GM19193 (cell line): Measurements from ENCODE around the gene SDHB.

Source experiments
- POLR2A ChIP-seq: IDR thresholded peaks from 4 replicates; pipeline ENCODE4 v1.6.1; 2011; ENCODE audit not compliant: insufficient read depth, insufficient read length; ENCODE audit errors: extremely low read depth

SDHB gene

DNA sequence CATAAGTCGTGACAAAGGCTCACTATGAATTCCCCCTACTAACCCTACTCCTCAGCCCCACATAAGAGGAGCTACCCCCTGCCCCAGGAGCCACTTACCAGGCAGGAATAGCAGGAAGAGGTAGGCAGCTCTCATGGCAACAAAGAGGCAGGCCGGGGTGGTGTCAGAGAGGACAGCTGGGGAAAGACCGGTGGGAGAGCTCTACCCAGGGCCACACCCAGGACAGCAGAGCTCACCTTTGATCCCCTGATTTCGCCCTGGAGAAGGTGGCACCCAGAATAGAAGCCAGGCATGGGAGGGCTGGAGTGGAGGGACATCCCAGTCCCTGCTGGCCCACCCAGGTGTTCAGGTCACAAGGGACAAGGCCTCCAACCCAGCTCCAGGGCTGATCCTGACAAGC is 75.7 kb downstream of the SDHB start:
- no peak for TF ChIP-seq POLR2A

DNA sequence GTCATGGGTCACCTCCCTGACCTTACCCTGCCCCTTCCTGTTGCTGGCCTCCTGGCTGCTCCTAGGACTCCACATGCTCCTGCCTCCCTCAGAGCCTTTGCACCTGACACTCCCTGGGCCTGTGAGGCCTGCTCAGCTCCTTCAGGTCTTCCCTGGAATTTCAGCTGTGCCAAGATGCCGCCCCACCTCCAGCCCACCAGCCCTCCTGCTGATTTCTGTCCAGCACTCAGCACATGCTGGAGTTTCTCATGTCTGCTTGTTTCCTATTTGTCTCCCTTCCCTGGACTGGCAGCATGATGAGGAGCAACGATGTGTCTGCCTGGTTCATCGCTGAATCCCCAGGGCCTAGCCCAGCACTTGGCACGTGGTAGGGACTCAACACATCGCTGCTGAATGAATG is 76.5 kb downstream of the SDHB start:
- TF ChIP-seq POLR2A: no peak

DNA sequence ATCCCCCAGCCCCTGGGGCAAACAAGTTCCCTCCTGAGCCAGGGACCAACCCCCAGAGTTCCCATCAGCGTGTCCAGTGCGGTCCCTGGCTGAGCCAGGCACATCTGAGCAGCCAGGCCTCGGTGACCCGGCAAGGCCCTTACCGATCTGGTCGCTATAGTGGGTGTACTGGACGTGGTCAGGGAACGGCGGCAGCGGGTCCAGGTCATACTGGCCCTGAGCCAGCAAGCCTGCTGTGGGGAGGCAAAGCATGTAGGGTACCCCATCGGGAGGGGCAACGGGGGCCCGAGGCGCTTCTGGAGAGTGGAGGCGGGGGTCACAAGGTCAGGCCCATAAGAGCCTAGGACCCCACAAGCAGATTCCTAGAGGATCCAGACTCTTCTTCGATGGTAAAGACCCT is 76.9 kb downstream of the SDHB start:
- TF ChIP-seq POLR2A: no peak

DNA sequence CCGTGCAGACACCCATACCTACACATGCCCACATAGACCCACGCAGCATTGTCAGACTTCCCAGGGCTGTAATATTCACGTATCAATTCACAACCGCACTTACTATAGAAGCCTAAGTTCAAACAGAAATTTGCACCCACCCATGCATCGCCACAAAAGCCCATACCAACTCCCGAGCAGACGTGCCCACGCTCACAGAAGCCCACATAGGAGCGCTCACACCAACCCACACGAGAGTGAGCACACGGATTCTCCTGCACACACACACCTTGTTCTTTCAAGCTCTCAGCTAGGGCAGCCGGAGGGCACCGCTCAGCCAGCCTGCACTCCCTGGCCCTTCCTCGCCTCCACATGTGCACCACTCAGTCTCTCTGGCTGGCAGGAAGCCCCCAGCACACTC is 78.0 kb downstream of the SDHB start:
- TF ChIP-seq POLR2A: no peak

DNA sequence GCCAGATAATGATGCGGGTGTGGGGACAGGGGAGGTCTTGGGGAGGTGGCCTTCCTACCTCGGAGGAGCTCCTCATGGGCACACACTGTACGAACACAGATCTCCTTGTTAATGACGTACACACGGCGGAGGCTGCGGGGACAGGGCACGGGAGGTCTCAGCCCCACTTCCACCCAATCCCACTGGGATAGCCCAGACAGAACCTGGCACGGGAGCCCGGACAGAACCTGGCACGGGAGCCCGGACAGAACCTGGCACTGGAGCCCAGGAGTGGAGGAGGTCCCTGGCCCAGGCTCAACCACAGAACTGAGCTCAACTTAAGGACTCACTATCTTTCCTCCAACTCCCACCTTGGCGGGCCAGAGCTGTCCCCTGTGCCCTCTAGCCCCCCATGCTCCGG is 78.6 kb downstream of the SDHB start:
- no peak for TF ChIP-seq POLR2A

DNA sequence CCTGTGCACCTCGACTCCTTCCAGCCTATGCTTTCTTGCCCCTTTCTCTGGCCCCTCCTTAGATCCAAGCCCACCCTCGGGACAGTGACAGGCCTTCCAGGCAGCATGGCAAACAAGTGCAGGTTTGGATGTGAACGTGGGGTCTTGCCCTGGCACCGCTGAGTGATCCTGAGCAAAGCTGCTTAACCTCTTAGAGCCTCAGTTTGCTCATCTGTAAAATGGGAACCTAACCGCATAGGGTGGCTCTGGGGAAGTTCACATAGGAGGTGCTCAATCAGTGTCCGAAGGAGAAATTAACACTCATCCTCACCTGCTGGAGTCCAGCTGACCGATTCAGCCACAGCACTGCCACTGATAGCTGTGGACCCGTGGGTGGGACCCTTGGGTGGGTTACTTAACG is 80.6 kb downstream of the SDHB start:
- TF ChIP-seq POLR2A: no peak

DNA sequence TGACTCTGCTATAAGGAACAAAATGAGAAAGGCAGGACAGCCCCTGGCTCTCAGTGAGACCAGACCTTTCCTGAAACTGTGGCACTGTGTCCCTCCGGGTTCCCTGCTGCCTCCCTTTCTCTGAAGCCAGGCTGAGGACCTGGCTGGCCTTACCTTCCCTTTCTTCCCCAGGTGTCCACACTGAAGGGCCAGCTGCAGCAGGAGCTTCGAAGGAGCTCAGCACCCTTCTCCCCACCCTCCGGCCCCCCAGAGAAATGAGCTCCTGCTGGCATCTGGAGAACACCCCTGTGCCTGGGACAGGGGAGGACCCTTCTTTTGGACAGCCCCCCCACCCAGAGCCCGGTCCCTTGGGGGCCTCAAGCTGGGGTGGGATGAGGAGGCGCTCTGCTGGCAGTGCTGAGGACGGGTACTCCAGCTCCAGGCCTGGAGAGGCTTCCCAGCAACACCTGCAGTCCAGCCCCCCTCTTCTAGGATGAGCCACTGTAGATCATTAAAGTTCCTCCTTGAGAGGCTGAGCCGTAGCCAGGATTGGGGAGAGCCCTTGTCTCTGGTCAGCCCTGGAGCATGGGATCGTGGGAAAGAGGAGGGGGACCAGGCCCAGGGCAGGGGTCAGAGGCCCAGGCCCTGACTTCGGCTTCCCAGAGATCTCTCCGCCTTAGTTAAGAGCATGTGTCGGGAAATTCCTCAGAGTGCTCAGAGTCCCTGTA is 81.5 kb downstream of the SDHB start:
- TF ChIP-seq POLR2A: no peak

DNA sequence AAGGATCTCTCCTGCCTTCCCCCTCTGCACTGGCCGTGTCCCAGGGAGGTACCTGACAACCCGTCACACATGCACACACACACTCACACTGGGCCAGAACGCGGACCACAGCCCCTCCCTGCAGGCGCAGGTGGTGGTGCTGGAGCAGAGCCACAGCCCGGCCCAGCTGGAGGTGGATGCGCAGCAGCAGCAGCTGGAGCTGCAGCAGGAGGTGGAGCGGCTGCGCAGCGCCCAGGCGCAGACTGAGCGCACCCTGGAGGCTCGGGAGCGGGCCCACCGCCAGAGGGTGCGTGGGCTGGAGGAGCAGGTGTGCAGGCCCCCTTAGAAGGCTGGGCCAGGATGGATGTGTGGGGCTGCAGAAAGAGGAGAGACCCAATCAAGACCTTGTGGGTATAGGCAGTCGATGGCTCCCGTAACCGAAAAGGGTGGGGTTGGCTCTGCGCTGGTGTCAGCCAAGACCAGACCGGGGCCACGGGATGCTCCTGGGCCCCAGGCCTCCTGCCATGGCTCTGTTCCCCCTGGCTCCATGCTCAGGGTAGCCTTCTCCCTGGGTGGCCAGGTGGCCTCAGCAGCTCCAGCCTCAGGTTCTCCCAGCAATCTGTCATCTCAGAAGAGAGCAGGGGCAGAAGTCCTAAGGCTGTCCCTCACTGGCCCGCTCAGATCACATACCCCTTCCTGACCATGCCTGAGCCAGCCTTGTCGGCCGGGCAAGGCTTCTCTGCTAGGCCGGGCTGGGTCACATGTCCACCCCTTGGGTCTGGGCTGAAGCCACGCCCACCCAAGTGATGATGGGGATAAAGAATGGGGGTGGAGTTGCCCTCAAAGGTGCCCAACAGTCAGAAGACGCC is 82.3 kb downstream of the SDHB start:
- TF ChIP-seq POLR2A: no peak

DNA sequence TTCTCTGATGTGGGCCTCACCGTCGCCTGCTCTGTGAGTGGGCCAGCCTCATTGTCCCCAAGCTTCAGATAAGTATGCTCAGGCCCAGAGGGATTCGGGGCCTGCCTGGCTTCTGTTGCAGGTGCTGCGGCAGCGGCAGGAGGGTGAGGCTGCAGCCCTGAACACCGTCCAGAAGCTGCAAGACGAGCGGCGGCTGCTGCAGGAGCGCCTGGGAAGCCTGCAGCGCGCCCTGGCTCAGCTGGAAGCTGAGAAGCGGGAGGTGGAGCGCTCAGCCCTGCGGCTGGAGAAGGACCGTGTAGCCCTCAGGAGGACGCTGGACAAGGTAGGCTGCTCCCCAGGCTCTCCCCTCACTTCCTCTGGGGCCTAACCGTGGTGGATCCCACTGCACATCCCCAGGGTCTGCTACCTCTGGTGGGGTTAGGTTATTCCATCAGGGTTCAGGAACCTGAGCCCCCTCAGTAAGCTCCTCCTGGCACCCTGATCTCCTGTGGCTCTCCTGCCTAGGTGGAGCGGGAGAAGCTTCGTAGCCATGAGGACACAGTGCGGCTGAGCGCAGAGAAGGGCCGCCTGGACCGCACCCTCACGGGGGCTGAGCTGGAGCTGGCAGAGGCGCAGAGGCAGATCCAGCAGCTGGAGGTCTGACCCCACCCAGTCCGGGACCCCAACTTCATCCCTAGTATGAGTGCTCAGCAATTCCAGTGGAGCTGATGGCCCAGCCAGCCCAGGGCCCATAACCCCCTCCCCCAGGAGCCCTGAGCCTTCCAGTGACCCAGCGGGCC is 83.5 kb downstream of the SDHB start:
- no peak for TF ChIP-seq POLR2A

DNA sequence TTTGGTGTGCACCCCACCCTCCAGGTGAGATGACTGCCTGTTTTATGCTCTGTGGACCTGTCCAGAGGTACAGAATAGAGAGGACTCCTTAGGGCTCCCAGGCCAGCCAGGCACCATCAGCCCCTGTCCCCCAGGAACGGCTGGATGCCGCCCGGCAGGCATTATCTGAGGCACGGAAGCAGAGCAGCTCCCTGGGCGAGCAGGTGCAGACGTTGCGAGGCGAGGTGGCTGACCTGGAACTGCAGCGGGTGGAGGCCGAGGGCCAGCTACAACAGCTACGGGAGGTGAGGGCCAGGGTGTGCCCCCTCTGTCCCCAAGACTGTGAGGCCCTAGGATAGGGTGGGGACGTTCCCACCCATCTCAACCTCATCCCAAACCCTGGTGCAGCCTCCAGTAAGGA is 84.2 kb downstream of the SDHB start:
- no peak for TF ChIP-seq POLR2A

DNA sequence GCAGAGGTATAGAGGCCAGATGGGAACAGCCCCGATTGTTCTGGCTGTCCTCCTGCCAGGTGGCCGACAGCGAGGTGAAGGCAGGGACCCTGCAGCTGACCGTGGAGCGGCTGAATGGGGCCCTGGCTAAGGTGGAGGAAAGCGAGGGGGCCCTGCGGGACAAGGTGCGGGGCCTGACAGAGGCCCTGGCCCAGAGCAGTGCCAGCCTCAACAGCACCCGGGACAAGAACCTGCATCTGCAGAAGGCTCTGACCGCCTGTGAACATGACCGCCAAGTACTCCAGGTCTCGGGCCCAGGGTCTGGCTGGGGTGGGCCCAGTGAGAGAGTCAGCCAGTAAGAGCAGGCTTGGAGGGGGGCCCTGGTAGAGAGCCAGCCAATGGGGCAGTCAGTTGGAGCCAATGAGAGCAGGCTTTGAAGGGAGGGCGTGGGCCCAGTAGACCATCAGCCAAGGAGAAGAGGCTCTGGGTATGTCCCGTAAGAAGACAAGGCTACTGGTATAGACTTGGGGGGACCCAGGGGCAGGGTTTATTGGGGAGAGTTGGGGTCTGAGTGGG is 84.7 kb downstream of the SDHB start:
- no peak for TF ChIP-seq POLR2A
